Stimulated activated CD8-positive, alpha-beta memory T cell treated with anti-CD3 and anti-CD28 coated beads, Interleukin-7, amount 100 ng/mL, for 48 hours (primary cell): Measurements from ENCODE around the gene OPCML.
A peak's percentile ranks its signal among the peaks of the same experiment; 100 is the strongest.

Experiments used
- DNase-seq, 2 donors: peaks; one replicate each; pipeline ENCODE4 v3.0.0-alpha.2; 2020; ENCODE audit warnings: low read depth in 1 of 2; ENCODE audit errors: extremely low read depth in 1 of 2

The OPCML gene

DNA sequence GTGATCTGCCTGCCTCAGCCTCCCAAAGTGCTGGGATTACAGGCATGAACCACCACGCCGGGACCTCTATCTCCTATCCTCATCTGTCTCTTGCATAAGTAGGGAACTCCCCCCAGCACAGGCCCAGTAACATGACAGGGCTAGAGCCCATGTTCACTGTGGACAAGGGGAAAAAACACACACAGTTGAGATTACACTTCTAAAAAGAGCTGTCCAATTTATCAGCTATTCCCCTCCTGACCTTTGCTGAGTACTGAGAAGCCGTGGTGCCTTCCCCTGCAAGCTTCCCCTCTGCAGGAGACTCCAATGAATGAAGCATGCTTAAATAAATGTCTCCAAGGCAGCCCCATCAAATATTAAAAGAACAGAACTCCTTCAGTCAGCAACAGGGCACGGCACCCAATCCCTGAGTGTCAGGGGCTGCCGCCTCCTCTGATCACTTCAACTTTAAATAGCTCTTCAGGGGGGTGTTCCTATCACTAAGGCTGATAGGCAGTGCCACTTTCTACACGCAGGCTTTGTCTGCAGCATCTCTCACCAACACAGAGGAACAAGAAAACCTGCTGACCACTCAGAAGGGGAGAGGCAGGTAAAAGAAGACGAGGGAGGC is 385.5 kb downstream of the OPCML start:
- DNase-seq: no peak

DNA sequence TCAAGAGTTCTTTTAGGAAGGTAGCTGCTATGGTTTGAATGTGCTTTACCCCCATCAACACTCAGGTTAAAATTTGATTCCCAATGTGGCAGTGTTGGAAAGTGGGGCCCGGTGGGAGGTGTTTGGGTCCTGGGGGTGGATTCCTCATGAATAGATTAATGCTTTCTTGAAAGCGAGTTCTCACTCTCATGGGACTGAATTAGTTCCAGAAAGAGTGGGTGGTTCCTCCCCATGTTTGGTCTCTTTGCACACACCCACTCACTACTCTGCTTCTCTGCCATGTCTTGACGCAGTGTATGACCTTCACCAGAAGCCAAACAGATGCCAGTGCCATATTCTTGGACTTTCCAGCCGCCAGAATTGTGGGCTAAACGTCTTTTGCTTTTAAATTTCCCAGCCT is 394.4 kb downstream of the OPCML start:
- no peak for DNase-seq

DNA sequence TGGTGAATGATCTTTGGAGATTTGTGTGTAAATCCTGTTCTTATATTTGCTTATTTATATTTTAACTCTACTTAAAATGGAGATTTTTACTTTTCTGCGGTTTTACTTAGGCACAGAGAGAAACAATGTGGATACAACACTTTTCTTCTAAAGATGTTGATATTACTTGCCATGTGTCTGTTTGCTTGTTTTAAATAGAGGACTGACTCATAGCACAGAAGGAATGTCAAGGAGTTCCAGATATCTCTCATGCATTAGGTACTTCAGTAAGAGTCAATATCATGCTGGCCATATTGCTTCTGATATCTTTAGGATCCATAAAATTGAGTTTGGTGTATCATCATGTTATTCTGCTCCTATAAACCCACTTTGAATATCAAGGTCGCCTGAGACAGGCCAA is 395.0 kb downstream of the OPCML start:
- no peak for DNase-seq

DNA sequence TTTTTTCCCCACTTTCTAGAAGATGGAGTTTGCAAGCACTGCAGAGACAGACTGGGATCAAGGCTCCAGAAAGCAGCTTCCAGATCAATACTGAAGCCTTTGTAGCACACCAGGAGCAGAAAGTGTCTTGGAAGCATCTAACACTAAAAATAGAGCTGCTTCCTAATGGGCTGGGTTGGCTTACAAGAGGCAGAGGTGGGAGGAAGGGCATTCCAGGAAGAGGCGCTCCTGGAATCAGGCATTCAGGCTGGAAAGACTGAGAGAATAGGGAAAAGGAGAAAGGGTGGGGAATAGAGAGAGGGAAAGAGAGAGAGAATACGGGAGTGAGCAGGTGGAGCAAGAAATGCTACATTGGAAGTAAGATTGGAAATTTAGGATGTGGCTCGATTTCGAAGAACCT is 395.9 kb downstream of the OPCML start:
- no peak for DNase-seq

DNA sequence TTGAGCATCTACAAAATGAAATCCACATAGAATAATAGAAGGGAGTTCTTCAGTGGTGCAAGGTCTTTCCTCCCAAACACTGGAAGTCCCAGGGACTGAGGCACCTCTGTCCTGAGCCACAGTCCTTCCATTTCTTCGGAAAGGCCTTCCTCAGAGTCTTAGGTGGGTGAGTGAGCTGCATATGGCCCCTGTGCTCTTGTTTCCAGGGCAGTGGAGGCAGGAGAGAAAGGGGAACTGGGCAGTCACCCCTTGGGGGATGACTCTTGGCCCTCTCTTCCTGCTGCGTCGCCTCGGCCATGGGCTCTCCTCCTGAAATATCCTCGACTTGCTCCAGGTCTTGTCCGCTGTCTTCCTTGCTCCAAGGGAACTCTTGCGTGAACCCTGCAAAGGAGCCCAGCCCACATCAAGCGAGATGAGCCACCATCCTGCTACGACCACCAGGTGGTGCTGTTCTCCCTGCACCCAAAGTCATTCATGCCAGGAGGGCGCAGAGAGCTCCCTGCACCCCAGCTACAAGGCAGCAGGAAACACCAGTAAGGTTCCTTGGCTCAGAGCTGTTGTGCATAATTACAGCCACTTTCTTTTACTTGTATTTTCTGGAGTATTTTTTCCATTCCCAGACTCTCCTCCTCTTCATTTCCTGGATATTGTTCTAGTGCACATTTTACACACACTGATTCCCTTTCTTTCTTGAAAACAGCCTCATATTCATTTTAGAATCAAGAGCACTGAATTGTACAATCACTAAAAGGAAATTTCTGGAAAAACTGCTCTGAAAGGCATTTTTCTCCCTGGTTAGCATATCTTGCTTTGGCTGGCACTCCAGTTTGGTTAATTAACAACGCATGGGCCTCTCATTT is 397.8 kb downstream of the OPCML start:
- DNase-seq: peak in 1 of 2 donors; percentile 10

DNA sequence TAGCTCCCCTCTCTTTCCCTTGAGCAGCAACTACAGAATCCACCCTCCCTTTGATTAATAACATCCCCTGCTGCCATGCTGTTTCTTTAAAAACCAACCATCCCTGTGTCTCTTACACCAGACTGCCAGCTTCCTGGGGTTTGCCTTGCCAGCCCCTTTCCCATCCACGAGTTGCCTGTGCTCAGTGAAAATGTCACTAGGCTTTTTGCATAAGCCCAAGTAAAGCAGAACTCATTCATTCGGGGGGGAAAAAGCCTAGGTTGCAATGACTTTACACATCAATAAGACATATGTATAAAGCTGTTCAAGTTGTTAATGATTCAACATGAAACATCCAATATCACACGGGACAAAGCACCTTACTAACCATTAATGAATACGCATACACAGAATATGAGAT is 398.7 kb downstream of the OPCML start:
- DNase-seq: no peak

DNA sequence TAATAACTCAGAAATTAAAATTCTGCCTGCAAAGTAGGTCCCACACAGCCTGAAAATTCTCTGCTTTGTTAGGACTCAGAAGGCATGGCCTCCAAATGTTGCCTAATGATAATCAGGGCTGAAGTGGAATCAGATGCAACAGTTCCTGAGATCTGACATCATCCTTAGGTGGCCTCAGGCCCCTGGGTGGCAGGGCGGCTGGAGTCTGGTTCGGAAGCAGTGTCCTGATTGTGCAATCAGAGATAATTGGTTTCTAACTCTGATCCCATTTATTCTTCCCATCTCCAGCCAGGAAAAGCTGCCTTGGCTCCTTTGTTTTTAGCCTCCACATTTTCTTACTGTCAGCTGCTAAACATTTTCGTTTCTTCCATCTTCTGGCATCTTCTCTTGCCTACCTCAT is 399.3 kb downstream of the OPCML start:
- no peak for DNase-seq

DNA sequence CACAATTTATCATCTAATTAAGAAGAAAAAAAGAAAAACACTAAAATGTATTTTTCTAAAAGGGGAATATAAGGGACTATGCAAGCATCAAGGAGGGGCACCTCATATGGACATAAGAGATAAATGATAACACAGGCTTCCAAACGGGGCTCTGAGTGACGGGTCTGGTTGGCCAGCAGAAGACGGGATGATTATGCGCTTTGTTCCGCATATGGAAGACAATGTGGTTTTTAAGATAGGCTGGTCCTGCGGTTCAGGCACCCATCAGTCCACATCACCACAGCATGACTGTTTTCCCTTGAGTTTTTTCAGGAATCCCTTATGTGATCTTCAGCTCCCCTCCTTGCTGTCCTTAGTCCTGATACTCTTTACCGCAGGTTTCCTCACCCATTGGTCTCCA is 404.6 kb downstream of the OPCML start:
- no peak for DNase-seq

DNA sequence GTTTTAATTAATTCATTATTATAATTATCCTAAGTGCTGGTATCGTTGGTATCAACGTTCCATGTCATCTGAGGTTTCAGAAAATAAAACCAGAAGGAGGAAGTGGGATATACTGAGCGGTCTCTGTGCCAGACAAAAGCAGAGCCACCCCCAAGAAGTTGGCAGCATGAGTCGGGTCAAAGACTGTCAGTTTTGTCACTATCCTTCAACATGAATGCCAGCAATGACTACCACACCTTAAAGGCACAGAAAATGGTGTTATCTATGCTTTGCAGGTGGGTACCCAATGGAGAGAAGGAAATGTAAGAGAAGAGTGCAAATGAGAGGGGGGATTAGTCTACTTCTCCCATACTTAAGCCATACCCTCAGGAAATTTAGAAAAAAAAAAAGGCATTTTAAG is 408.5 kb downstream of the OPCML start:
- no peak for DNase-seq

DNA sequence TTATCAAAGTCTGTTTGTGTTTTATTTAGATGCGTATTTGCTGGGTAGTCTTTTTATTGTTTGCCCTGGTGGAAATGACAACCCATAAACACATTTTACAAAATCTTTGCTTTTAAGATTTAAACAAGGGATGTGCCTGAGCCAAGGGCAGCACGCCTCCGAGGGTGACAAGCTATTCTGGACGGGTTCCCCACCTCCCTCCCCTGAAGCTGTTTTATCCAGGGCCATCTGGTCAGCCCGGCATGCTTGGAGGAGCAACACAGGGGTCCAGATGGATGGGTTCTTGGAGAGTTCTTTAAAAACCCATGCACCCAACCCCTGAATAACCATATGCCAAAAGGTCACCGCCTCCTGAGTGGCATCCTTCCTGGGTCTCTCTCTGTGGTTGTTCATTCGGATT is 408.9 kb downstream of the OPCML start:
- no peak for DNase-seq

DNA sequence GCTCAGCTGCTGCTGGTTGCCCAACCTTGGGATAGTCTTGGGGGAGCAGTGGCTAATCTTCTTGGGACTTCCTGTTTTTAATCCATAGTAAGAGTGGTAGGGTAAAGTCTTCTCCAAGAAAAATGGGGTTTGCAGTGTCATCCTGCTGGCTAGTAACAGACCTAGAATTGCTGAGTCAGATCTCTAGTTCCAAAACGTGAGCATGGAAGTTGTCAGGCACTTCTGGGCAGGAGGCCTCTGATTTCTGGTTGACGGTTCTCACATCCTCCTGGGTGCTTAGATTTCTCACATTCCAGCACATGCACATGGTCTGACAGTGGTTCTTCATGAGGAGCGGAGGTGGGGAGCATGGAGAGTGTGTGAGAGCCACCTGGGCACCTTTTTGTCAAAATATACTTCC is 410.0 kb downstream of the OPCML start:
- DNase-seq: no peak

DNA sequence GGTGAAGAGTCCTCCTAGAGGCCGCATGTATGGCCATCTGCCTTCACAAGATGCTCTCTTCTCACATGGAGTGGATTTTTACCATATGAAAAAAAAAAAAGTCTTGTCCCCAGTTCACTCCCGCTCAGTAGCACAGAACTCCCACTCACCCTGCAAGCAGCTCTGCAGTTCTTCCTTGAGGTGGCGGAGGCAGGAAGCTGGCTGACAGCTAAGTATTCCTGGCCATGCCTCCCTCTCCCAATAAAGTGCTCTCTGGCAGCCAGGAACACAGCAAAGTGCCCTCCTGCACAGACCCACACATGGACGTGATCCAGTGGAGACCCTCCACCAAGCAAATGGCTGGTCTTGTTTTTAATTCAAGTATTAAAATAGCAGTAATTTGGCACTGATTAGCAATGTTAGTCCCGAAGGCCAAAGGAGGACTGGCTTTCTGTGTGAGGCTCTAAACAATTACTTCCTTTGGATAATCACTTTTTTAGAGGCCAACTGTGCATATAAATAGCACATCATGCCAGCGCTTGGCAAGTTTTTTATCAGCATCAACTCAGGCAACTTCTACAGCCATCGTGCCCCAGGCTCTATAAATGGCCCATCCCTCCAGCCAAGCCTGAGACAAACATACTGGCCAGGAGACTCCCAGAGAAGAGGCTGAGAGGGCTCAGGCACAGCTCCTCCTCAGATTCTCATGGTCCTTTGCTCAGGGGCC is 413.6 kb downstream of the OPCML start:
- no peak for DNase-seq

DNA sequence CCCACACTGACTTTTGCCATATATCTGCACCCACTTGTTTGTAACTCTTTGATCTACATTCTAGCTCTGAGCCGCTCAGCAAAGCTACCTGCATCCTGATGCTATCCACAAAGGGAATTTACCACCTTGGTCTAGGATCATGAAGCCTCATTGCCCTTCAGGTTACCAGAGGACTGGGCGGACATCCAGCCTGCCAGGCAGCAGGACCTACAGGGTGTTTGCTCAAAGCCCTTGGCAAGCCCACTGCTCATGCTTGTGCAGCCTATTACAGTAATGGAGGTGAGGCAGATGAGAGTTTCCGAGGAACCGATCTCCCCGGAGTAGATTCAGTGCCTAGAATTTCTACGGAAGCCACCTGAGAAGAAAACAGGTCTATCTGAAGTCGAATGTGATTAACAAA is 417.2 kb downstream of the OPCML start:
- no peak for DNase-seq

DNA sequence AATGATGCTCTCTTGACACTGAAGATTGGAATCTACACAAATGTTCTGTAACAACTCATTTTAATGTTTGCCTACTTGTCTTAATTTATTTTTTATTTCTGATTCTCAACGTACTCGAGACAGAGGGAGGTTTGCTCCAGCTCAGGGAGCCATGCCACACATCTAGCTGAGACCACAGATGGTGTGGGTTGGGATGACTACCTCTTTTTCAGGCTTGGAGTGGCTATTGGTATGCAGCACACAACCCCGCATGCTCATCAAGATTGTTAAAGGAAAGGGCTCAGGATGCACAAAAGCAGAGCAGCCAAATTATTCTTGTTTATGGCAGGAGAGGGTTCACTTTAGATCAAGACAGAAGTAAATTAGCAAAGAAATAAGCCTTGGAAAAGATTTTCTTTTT is 424.5 kb downstream of the OPCML start:
- DNase-seq: no peak

DNA sequence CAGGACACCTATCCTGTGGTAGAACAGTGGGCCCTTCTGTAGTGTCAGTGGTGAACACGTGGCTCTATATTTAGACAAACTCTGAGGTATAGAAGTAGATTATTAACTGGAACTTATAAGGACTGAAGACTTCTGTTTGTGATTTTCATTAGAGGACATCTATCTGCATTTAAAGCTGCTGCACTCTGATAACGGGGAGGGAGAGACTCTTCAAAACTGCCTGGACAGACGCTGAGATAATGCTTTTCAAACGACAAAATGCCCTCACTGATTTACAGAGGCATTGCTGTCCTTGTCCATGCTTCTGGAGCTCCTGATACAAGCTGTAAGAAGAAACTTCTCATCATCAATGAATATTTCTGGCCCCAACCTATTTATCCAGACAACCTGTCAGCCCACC is 425.2 kb downstream of the OPCML start:
- DNase-seq: no peak

DNA sequence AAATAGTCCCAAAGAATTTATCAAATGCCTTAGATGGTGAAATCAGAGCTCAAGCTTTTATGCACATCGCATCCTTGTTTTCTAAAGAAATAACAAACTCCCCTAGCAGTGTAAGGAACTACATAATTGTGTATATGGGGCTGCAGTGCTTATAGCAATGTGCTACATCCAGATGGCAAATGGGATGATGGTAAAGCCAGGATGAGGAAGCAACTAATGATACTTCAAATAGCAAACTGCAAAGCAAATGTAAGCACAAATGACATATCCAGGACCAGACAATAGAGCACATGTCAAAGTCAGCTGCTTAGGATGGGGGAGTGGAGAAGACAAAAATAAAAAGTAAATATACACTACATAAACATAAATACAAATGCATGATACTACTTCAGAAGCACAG is 425.9 kb downstream of the OPCML start:
- no peak for DNase-seq

DNA sequence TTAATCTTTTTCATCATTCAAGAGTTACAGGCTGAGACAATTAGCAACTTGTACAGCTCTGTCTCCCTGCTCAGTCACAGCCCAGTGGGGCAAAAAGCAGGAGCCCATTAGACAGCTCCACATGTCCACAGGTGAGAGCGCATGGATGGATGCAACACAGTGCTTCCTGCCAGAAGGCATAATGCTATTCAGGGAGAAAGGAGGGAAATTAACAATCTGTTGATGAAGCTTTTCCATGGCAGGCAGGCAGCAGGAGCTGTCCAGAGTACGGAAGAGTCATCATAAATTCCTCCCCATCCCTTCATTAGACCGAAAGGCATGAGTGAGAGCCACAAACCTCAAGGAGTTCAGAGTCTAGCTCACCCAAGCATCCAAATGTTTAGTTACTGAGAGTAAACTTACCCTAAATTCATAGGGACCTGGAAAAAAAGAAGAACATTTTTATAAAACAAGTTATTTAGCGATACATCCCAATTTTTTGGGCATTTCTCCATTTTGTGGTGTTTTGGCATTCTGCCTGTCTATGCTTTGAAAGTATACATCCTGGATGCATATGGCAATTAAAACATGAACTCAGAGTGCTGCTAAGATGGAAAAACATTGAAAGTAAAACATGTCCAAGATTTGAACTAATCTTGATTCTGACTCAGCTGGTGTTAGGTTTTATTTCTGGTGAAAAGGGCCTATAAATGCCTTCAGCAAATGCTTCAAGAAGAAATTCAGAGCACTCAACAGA is 428.1 kb downstream of the OPCML start:
- no peak for DNase-seq

DNA sequence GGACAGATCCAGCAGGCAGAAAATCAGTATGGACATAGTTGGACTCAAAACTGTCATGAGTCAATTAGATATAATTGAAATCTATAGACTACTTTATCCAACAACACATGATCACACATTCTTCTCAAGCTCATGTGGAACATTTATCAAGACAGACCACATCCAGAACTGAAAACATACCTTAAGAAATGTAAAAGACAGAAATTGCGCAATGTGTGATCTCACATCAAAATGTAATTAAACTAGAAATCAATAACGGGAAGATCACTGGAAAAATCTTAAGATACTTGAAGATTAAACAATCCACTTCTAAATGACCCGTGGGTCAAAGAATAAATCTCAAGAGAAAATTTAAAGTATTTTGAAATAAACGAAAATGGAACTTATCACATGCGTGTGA is 435.3 kb downstream of the OPCML start:
- DNase-seq: no peak

DNA sequence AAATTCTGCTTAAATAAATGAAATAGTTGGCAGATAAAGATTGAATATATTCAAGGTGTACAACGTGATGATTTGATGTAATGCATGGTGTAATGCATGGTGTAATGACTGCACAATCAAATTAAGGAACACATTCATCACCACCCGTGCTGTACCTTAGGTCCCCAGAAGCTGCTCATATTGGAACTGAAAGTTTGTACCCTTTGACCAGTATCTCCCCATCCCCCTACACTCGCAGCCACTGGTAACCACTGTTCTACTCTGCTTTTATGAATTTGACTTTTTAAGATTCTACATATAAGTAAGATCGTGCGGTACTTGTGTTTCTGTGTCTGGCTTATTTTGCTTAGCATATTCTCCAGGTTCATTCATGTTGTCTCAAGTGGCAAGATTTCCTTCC is 445.8 kb downstream of the OPCML start:
- no peak for DNase-seq

DNA sequence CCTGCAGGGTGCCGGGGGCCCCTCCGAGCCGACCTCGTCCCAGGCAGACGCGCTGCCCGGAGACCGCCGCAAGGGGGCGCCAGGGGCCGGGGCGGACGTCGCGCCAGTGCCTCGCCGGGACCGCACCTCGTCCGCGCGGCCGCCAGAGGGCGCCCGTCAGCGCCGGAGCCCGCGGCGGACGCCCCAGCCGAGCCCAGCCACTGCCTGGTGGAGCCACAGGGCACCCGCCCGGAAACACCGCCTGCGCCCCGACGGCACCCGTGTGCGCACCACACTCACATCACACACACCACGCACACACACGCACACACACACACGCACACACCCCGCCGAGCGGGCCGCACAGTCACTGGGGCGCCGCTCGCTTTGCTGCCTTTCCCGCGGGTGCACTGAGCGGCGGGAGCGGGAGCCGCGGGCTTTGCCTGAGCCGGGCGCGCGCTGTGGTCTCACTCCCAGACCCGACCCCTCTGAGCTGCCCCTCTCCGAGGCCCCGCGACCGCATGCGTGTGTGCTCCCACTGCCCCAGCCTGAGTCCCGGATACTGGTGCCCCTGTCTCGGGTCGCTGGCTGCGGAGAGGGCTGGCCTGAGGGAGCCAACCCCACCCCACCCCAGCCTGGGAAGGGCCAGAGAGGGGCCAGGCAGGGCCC is 449.3 kb downstream of the OPCML start:
- peak; percentile 24 to 43 for DNase-seq

DNA sequence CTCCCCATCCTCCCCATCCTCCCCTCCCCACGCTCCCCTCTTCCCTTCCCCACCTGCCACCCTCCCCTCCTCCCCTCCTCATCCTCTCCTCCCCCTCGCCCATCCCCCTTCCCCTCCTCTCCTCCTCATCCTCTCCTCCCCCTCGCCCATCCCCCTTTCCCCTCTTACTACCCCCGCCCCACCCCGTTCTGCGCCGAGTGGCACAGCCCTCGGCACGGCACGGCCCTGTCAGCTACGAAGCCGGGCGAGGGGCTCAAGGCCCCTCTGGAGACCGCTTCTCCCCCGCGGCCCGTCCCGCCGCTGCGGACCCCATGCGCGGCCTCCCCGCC is 449.9 kb downstream of the OPCML start:
- DNase-seq: no peak
